Activated B cell treated with CpG ODN at 0.5 μM for 24 hours (primary cell): ENCODE measurements around the gene TBCA. TPM values are rescaled to one million over a fixed set of nuclear protein-coding genes. Genes with fewer than 3 reads are reported as not detected.
A peak's percentile ranks its signal among the peaks of the same experiment; 100 is the strongest.

ENCODE experiments used
- ATAC-seq: fragments of 200-7000 bp; cut with Tn5 transposase; one replicate; pipeline ENCODE4 v1.10.0; 2021; ENCODE audit warnings: low read depth, mild to moderate bottlenecking, moderate library complexity
- CTCF ChIA-PET: fragments of 350-600 bp; sonication (Branson Sonifier 250); formaldehyde crosslinking; loops from one replicate; lab custom pipeline; 2021; ENCODE audit warnings: antibody characterized with exemption; lab: Charles Lee
- POLR2A ChIA-PET: fragments of 350-600 bp; sonication (Branson Sonifier 250); formaldehyde crosslinking; loops from one replicate; lab custom pipeline; 2021; ENCODE audit warnings: antibody characterized with exemption; lab: Charles Lee
- DNase-seq: peaks from one replicate; pipeline ENCODE4 v3.0.0; 2022
- H3K27ac Mint-ChIP-seq: one replicate; pipeline ENCODE4 v1.8.0; 2020; ENCODE audit warnings: mixed read lengths
- H3K27me3 Mint-ChIP-seq: one replicate; pipeline ENCODE4 v1.8.0; 2021; ENCODE audit warnings: mixed read lengths
- H3K36me3 Mint-ChIP-seq: one replicate; pipeline ENCODE4 v1.8.0; 2021; ENCODE audit warnings: low read depth, mixed read lengths
- H3K4me1 Mint-ChIP-seq: one replicate; pipeline ENCODE4 v1.8.0; 2021; ENCODE audit warnings: mixed read lengths
- H3K4me3 Mint-ChIP-seq: one replicate; pipeline ENCODE4 v1.8.0; 2020; ENCODE audit warnings: mild to moderate bottlenecking, mixed read lengths
- H3K9me3 Mint-ChIP-seq: one replicate; pipeline ENCODE4 v1.8.0; 2020; ENCODE audit warnings: mixed read lengths
- CTCF ChIP-seq: fragments of 200-600 bp; IDR thresholded peaks from one replicate; pipeline ENCODE4 v1.8.0; 2022; ENCODE audit warnings: antibody characterized with exemption, mild to moderate bottlenecking
- intact Hi-C: fragments of 100-400 bp; cut with micrococcal nuclease; formaldehyde crosslinking; loops from one replicate; pipeline ENCODE4 v1.15.1; 2024
- total RNA-seq: library from RNA; stranded (reverse); gene quantifications from 2 replicates; pipeline ENCODE4 v1.2.3, GENCODE V29; 2022

Gene TBCA
- total RNA-seq = 113 and 128 TPM in 2 replicates

- no peak for TF ChIP-seq CTCF
- no peaks in the 10 kb centered on the region for H3K9me3 Mint-ChIP-seq
- H3K36me3 Mint-ChIP-seq = peaks cover 25% of the 10 kb centered on the region
- peak within 1 kb of the TSS; percentile 95 for H3K4me3 Mint-ChIP-seq
- H3K4me1 Mint-ChIP-seq = peaks cover 44% of the 10 kb centered on the region
- POLR2A ChIA-PET = no interaction called here
- DNase-seq (peak; percentile 96), ATAC-seq (peak; percentile 89)
- intact Hi-C loops = loop anchor here (1.0 to 10.0 kb wide), 18 partner anchors 69 to 1836 kb away; partner anchors contain the start of genes AGGF1, AP3B1, IQGAP2 and SCAMP1
- peak within 1 kb of the TSS; percentile 93 for H3K27ac Mint-ChIP-seq
- CTCF ChIA-PET = no interaction called here
- H3K27me3 Mint-ChIP-seq = no peaks in the 10 kb centered on the region
These were observed at the start of gene TBCA for GRCh38 chr5:77775790-77776553. Gene TBCA, minus strand, starts transcription at chr5:77776339. Its CDS starts 82 bp downstream, at chr5:77776257.

GRCh38 chr5:77824981-77825380 lies 48.8 kb upstream of the TBCA start:
- TF ChIP-seq CTCF = no peak
- H3K4me3 Mint-ChIP-seq = no peak overlapping the region
- ATAC-seq (no peak), DNase-seq (no peak)
- peaks cover 5% of the 10 kb centered on the region for H3K27me3 Mint-ChIP-seq
- POLR2A ChIA-PET = no interaction called here
- H3K36me3 Mint-ChIP-seq = no peaks in the 10 kb centered on the region
- CTCF ChIA-PET = no interaction called here
- intact Hi-C loops = no loop called here
- H3K9me3 Mint-ChIP-seq = no peaks in the 10 kb centered on the region
- no peaks in the 10 kb centered on the region for H3K4me1 Mint-ChIP-seq
- H3K27ac Mint-ChIP-seq = no peak overlapping the region

GRCh38 chr5:77816686-77817085 lies 40.5 kb upstream of the TBCA start:
- Mint-ChIP-seq H3K27me3 (peaks cover 5% of the 10 kb centered on the region), H3K4me3 (no peak overlapping the region), H3K9me3 (no peaks in the 10 kb centered on the region), H3K4me1 (no peaks in the 10 kb centered on the region), H3K27ac (no peak overlapping the region), H3K36me3 (no peaks in the 10 kb centered on the region)
- no peak for TF ChIP-seq CTCF
- no peak for DNase-seq
- ATAC-seq = no peak
- ChIA-PET POLR2A (no interaction called here), CTCF (no interaction called here)
- intact Hi-C loops = no loop called here

- Mint-ChIP-seq H3K4me1 (no peaks in the 10 kb centered on the region), H3K4me3 (no peak overlapping the region), H3K27me3 (peaks cover 5% of the 10 kb centered on the region), H3K27ac (no peak overlapping the region), H3K9me3 (peaks cover 13% of the 10 kb centered on the region), H3K36me3 (no peaks in the 10 kb centered on the region)
- CTCF ChIA-PET = no interaction called here
- POLR2A ChIA-PET = no interaction called here
- ATAC-seq = no peak
- no peak for DNase-seq
- intact Hi-C loops = no loop called here
- no peak for TF ChIP-seq CTCF
These were observed 36.9 kb upstream of the TBCA start for GRCh38 chr5:77812926-77813589.

- Mint-ChIP-seq H3K36me3 (no peaks in the 10 kb centered on the region), H3K9me3 (peaks cover 14% of the 10 kb centered on the region), H3K27me3 (no peaks in the 10 kb centered on the region), H3K27ac (no peak overlapping the region), H3K4me3 (no peak overlapping the region), H3K4me1 (peaks cover 2% of the 10 kb centered on the region)
- intact Hi-C loops = no loop called here
- ChIA-PET CTCF (no interaction called here), POLR2A (no interaction called here)
- TF ChIP-seq CTCF = no peak
- DNase-seq (no peak), ATAC-seq (no peak)
These were observed 30.2 kb upstream of the TBCA start for GRCh38 chr5:77806213-77806843.
